Measurements from ENCODE around the gene SYCP3. TPM values are rescaled to one million over a fixed set of nuclear protein-coding genes. Genes with fewer than 3 reads are reported as not detected.
A peak's percentile ranks its signal among the peaks of the same experiment; 100 is the strongest.

SYCP3 gene
- total RNA-seq, 4 donors from 2014 or later, result 0.38 to 0.53 TPM; not detected in 2

GRCh38 chr12:101719566-101719965 is 19.7 kb downstream of the SYCP3 start:
- intact Hi-C loops (cut with DNase I), result no loop called here
- H3K4me3 ChIP-seq, result no peak overlapping the region
- TF ChIP-seq CTCF (IDR thresholded peaks at IDR 0.05) (no peak), POLR2A (IDR thresholded peaks at IDR 0.05) (no peak)

GRCh38 chr12:101714877-101715444 is 24.3 kb downstream of the SYCP3 start:
- H3K4me3 ChIP-seq, result no peak overlapping the region
- WGBS, 2 donors, result 78 to 85% methylated on average over 3 of the region's 3 CpGs
- H3K27ac ChIP-seq, result no peak overlapping the region
- peaks cover 0 to 7% (median 0%) of the 10 kb centered on the region in 3 donors for H3K36me3 ChIP-seq
- intact Hi-C loops (cut with DNase I), result no loop called here
- TF ChIP-seq CTCF (IDR thresholded peaks at IDR 0.05), result no peak
- TF ChIP-seq POLR2A (IDR thresholded peaks at IDR 0.05), result no peak
- H3K4me1 ChIP-seq, result peaks cover 0 to 11% (median 2%) of the 10 kb centered on the region in 3 donors
- no peaks in the 10 kb centered on the region for H3K9me3 ChIP-seq
- no peaks in the 10 kb centered on the region for H3K27me3 ChIP-seq
- no peak for DNase-seq

More at GRCh38 chr12:101719566-101719965, 19.7 kb downstream of the SYCP3 start:
- no peak for DNase-seq
- H3K36me3 ChIP-seq, result peaks cover 0 to 25% (median 0%) of the 10 kb centered on the region in 3 donors
- H3K4me1 ChIP-seq, result peaks cover 0 to 4% (median 0%) of the 10 kb centered on the region in 3 donors
- H3K27ac ChIP-seq, result no peak overlapping the region
- no peaks in the 10 kb centered on the region for H3K9me3 ChIP-seq
- H3K27me3 ChIP-seq, result no peaks in the 10 kb centered on the region

GRCh38 chr12:101713930-101714329 is 25.3 kb downstream of the SYCP3 start:
- 87 to 91% methylated on average over 2 of the region's 2 CpGs for WGBS, 2 donors
- H3K27ac ChIP-seq, result peak overlapping the region in 1 of 4 donors; percentile 47
- no peaks in the 10 kb centered on the region for H3K27me3 ChIP-seq

GRCh38 chr12:101713059-101713682 is 26.1 kb downstream of the SYCP3 start:
- intact Hi-C loops (cut with DNase I), result no loop called here
- no peaks in the 10 kb centered on the region for H3K9me3 ChIP-seq
- TF ChIP-seq CTCF (IDR thresholded peaks at IDR 0.05), result no peak
- no peak for TF ChIP-seq POLR2A (IDR thresholded peaks at IDR 0.05)
- H3K27me3 ChIP-seq, result no peaks in the 10 kb centered on the region
- H3K36me3 ChIP-seq, result peaks cover 0 to 6% (median 0%) of the 10 kb centered on the region in 3 donors
- H3K4me1 ChIP-seq, result peaks cover 0 to 11% (median 6%) of the 10 kb centered on the region in 3 donors
- peak overlapping the region in 1 of 4 donors; percentile 15 for H3K4me3 ChIP-seq
- H3K27ac ChIP-seq, result peak overlapping the region in 3 of 4 donors; percentile 31 to 47 (median 36)
- 72 to 73% methylated on average over 5 of the region's 5 CpGs for WGBS, 2 donors
- DNase-seq, result no peak

More at GRCh38 chr12:101713930-101714329, 25.3 kb downstream of the SYCP3 start:
- H3K4me3 ChIP-seq, result no peak overlapping the region
- TF ChIP-seq CTCF (IDR thresholded peaks at IDR 0.05), result no peak
- TF ChIP-seq POLR2A (IDR thresholded peaks at IDR 0.05), result no peak
- no peaks in the 10 kb centered on the region for H3K9me3 ChIP-seq
- intact Hi-C loops (cut with DNase I), result no loop called here
- DNase-seq, result no peak
- peaks cover 0 to 6% (median 0%) of the 10 kb centered on the region in 3 donors for H3K36me3 ChIP-seq
- H3K4me1 ChIP-seq, result peaks cover 0 to 11% (median 6%) of the 10 kb centered on the region in 3 donors

- Histone ChIP-seq H3K4me3 (no peak overlapping the region), H3K36me3 (no peaks in the 10 kb centered on the region), H3K27ac (no peak overlapping the region), H3K9me3 (no peaks in the 10 kb centered on the region), H3K27me3 (no peaks in the 10 kb centered on the region), H3K4me1 (peaks cover 3 to 20% (median 6%) of the 10 kb centered on the region in 3 donors)
- TF ChIP-seq POLR2A (IDR thresholded peaks at IDR 0.05), result no peak
- no peak for TF ChIP-seq CTCF (IDR thresholded peaks at IDR 0.05)
- WGBS, 2 donors, result 83 to 85% methylated on average over 3 to 4 of the region's 4 CpGs
- DNase-seq, result no peak
- intact Hi-C loops (cut with DNase I), result no loop called here
These were observed 29.0 kb downstream of the SYCP3 start for GRCh38 chr12:101710288-101710687.
